GM19351 (cell line): ENCODE results near the gene ADAMTSL1.

Experiments used
- ATAC-seq: cut with Tn5 transposase; IDR thresholded peaks from one replicate; pipeline ENCODE4 v1.9.1; 2021; ENCODE audit warnings: mild to moderate bottlenecking, moderate library complexity; ENCODE audit not compliant: unreplicated experiment

Gene ADAMTSL1

DNA sequence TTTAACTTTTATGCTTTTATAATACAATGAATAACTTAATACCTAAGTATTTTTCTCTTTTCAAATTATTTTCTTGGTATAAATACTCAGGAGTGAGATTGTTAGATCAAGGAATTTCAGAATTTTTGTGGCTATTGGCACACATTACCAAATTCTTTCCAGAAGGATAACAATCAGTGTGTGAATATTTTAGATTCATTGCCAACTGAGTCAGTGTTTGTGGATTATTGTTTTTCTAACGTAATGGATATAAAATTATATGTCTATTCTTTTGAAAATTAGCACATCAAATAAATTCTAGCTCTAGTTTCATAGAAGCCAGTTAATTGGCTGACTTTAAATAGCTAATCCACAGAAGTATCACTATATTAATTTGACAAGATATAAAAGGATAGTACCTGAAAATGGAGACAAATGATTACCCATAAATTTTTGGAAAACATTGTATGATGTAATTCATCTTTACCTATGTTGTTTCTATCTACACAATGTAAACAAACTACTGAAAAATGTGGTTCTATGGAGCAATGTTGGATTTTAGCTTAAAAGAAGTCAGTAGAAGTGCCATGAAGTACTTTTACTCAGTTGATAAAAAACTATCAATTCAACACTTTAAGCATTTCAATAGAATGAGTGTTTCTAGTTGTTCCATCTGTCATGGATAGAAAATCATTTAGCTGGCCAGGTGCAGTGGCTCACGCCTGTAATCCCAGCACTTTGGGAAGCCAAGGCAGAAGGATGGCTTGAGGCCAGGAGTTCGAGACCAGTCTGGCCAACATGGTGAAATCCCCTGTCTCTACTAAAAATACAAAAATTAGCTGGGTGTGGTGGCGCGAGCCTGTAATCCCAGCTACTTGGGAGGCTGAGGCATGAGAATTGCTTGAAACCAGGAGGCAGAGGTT is 185.1 kb downstream of the ADAMTSL1 start:
- ATAC-seq = no peak

DNA sequence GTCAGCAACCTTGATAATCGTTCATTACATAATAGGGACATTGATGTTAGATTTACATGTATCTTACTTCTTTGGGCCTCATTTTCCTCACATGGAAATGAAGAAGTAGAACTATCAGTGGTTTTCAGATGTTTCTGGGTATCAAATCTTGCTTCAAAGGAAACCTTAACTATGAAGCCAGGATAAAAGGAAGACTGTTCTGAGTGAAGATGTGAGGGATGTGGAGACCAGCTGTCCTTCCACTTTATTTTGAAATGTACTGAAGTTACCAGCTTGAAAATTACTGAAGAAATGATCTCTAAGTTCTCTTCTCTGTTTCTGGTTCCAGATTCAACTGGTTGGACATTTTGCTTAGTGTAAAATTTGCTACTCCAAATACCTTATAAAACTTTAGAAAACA is 186.0 kb downstream of the ADAMTSL1 start:
- ATAC-seq = no peak

DNA sequence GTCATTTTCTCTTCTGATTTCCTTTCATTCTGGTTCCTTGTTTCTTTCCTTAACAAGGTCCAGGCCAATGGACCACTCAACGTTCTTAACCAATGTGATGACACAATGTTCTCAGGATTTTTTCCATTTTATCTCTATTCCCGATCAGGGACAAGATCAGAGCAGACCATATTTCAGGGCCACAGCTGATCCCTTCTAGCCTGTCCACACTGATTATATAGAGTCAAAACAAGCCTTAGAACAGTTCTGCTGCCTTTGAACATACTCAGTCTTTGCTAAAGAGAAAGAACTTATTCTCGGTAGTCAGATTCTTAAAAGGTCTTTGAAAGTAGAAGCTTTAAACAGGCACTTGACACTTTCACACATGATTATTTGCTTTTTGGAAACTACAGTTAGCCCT is 188.4 kb downstream of the ADAMTSL1 start:
- ATAC-seq = no peak

DNA sequence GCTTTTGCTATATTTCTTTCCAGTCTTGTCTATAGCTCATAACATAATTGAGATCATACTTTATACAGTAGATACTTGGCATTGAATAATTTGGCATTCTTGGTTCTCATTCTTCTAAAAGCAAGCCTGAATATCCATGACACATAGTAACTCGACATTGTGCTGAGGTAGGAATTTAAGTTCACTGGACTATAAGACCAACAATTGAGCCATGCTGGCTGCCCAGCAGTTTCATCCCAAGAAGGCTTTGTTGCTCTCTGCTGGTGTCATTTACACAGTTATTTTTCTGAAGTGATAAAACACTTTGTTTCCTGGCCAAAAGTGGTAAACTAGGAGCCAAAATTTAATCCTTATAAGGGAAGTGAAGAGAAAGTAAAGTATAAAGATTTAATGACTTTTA is 192.0 kb downstream of the ADAMTSL1 start:
- ATAC-seq = no peak

DNA sequence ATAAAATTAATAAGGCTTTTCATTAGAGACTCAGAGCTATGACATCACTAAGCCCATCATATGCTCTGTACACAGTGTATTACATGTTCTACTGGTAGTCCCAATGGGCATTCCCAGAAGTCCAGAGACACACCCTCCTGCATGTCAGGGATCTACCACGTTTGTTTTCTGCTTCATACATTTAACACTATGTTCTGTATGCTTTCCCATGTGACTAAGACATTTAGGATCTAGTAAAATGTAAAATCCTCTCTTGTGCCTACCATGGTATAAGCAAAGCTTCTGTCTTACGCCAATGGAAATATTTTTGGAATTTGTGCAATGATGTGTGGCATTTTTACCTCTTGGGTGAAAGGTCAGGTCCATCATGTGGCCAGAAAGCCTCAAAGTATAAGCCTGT is 192.4 kb downstream of the ADAMTSL1 start:
- ATAC-seq = no peak

DNA sequence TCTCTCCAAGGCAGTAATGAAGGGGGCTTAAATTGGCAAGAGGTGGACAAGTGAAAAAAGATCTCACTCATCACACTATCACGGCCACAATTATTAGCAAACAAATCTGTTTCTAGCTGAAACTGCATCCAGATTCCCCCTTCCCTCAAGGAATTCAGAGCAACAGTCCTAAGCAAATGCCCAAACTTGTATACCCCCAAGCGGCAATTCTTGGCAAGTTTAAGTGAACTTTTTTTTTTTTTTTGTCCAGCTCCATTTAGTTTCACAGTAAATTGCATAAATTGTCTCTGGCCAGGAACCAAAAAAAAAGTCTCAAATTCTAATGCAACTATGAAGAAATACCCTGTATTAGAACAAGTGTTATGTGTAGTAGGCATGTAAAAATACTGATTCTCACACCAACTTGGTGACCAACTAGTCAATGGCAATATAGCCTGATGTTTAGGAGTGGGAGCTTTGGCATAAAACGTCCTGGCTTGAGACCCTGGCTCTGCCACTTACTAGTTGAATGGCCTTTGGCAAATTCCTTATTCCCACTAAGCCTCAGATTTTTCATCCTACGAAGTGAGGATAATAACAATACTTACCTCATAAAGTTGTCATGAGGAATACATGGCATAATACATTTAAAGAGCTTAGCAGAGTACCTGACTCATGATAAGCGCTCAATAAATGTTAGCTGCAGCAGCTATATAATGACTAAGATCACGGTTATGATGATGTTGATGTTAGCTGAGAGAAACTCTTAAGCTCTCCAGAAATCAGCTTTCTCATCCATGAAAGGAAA is 193.2 kb downstream of the ADAMTSL1 start:
- no peak for ATAC-seq

DNA sequence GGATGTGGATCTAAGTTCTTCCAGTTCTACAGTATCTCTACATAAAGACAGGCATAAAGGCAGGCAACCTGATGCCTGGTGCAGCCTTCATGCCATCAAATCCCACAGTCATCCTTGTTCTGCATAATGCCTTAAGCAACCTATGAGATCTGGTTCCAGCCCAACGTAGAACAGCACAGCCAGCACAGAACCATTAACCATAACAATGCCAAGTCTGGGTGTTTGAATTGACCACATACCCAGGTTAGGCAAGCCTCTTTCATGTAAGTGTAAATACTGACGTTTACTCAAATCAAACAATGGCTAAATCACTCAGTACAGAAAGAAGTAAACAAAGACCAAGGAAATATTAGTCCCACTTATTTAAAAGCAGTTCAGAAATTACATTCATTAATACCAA is 195.0 kb downstream of the ADAMTSL1 start:
- ATAC-seq = no peak

DNA sequence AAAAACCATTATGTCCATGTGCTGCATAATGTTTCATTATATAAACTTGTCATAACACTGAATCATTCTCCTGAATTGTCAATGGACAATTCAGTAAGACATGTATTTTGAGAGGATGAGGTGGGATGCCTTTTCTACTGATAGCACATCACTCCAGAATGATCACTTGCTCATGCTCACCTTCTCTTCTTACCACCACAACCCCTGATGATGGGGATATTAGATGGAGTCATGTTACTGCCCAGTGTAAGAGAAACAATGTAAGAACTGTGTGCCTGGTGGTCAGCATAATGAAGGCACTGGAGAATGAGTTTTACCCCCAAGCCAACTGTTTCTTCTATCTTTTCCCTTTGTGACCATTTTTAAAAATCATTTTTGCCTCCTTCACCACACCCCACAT is 198.8 kb downstream of the ADAMTSL1 start:
- ATAC-seq = no peak

DNA sequence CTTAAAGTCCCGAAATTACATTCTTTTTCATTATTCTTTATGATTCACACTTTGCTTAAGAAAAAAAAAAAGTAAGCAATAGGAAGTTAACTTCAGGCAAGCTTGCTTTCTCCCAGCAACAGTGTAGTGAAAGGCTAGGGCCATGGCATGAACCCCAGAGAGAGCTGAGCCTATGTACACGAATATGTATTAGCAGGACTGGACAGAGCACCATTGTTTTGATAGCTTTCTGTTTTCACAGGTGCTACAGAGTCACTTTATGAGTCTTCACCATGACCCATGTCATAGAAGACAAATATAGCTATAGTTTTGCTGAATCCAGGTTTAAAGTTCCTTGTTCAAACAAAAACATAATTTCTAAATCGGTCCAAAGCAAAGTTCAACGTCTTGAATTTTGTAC is 199.2 kb downstream of the ADAMTSL1 start:
- ATAC-seq = no peak

DNA sequence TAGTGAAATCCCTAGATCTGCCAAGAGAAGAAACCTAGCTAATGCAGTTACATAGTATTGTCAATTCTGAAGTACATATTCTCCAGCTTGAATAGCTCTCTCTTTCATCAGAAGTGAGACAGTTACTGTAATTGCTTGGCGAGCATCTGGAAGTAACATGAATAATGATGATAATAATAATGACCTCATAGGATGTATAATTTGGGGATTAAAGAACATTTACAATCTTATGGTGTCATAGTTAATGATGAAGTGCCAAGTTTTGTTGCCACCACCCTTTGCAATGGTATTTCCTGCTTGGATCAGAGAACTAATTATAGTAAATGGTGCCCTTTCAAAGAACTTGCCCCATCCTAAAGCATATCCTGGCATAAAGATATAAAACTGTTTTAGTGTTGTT is 201.4 kb downstream of the ADAMTSL1 start:
- ATAC-seq = no peak

DNA sequence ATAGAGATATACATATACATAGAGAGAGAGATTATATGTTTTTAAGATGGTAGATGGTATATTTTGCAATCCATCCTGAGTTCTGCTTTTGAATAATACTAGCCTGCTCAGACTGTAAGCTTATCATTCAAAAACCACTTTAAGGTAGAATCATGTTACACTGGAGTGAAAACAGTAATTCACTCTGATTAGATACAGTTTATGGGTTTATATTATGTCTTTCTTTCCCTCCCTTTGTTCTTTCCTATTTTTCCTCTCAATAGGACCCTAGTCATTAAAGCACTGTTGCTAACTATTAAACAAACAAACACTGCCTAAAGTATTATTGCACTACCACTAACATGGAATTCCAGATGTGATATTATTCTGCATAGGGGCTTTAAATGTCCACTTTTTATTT is 202.0 kb downstream of the ADAMTSL1 start:
- no peak for ATAC-seq

DNA sequence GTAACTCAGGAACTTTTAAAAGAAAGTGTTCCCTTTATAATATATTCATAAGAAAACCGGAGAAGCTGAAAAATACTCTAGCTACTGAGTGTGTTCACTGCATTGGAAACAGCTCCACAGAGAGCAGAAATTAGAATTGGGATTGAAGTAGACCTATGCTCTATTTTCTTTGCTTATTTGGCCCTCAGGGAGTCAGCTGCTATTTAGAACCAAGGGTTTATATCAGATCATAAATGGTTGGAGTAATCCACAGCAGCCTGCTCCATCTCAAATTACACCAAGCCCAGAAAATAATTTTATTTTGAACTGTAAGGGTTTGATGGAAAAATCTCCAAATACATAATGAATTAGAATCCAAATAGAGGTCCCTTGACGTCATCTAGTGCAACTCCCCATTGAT is 202.6 kb downstream of the ADAMTSL1 start:
- ATAC-seq = no peak

DNA sequence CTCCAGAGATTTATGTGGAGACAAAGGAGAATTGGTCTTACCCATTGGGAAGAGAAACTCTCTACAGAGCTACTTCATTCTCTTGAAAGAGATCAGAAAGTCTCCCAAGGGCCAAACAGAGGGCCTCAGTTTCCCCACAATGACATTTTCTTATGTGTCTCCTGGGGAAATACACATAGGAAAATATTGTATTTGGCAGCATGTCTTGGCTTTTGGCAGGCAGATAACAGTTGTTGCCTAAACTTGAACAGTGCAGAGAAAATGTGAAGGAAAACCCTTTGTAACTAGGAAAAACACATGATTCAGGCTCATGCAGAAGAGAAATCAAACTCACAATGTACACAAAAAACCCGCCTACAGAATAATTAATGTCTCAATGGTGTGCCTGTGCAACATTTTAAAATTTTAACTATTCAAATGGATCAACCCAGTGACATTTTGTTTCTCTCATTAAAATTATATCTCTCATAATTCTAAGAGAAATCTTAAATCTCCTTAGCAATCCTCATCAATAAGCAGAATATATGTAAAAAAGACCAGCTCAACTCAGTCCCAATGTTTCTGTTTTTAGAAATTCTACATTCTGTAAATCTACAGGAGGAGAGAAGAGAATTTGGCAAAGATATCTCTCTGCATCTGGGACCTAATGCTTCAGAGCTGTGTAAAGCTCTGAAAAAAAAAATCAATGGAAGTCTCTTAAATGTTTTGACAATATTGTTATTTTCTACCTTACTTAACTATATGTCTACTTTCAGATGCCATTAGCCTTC is 205.1 kb downstream of the ADAMTSL1 start:
- no peak for ATAC-seq

DNA sequence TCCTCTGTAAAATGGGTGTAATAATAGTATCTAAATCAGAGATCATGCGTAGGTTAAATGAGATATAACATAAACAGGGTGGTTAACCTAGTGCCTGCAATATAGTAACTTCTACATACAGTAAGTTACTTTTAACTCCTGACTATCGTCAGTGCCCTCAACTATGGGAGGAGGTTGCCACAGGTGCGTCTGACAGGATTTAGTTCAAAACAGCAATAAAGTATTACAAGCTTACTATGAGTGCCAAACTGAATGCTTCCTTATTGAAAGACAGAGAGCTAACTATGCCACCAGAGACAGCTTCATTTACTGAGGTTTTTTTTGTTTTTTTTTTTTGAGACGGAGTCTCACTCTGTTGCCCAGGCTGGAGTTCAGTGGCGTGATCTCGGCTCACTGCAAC is 209.0 kb downstream of the ADAMTSL1 start:
- no peak for ATAC-seq

DNA sequence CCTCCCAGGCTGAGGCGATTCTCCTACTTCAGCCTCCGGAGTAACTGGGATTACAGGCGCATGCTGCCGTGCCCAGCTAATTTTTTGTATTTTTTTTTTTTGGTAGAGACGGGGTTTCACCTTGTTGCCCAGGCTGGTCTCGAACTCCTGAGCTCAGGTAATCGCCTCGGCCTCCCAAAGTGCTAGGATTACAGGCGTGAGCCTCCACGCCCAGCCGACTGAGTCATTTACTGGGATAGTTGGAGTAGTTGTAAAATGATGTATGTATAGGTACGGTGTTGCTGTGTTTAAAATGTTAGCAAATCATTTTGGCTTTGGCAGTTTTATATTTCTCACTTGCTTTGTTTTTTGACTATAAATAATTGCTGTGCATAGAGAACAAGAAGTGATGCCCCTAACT is 209.4 kb downstream of the ADAMTSL1 start:
- no peak for ATAC-seq

DNA sequence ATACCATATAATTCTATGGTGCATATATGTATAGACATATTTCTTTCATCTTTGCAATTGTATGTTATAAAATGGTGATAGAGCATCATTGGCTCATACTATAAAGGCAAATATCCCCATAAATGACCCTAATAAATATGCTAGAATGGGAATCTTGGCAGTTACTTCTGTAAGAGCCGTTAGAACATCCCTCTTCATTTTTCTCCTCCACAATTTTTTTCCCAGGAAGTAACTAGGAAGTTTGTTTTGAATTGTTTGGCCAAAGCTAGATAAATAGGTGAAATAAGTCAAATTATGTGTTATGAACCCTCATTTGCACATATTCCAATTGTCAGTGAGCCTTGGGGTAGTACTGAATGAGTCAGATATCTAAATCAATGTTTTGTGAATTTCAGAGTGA is 209.9 kb downstream of the ADAMTSL1 start:
- no peak for ATAC-seq

DNA sequence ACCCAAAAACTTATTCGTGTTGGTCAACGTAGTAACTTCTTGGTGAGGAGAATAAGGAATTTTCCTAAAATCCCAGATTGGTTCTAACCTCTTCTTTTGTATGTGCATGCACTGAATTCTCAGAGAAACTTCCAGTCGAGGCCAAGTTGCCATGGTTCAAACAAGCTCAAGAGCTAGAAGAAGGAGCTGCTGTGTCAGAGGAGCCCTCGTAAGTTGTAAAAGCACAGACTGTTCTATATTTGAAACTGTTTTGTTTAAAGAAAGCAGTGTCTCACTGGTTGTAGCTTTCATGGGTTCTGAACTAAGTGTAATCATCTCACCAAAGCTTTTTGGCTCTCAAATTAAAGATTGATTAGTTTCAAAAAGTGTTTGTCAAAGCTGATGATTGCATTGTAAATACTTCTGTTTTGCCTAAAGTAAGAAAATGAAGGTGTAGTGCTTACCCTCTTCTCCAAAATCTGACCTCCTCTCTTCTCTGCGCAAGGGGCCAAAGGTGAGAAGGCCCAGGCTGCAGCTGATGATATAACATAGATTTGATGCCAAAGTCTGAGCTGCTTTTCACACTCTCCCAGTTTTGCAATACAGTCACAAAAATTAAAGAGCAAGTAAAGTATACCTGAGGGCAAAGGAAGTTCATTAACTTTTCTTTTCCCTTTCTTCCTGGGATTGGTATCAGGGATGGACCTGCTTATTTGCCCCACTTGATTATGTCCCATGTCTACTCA is 210.8 kb downstream of the ADAMTSL1 start:
- ATAC-seq = no peak

DNA sequence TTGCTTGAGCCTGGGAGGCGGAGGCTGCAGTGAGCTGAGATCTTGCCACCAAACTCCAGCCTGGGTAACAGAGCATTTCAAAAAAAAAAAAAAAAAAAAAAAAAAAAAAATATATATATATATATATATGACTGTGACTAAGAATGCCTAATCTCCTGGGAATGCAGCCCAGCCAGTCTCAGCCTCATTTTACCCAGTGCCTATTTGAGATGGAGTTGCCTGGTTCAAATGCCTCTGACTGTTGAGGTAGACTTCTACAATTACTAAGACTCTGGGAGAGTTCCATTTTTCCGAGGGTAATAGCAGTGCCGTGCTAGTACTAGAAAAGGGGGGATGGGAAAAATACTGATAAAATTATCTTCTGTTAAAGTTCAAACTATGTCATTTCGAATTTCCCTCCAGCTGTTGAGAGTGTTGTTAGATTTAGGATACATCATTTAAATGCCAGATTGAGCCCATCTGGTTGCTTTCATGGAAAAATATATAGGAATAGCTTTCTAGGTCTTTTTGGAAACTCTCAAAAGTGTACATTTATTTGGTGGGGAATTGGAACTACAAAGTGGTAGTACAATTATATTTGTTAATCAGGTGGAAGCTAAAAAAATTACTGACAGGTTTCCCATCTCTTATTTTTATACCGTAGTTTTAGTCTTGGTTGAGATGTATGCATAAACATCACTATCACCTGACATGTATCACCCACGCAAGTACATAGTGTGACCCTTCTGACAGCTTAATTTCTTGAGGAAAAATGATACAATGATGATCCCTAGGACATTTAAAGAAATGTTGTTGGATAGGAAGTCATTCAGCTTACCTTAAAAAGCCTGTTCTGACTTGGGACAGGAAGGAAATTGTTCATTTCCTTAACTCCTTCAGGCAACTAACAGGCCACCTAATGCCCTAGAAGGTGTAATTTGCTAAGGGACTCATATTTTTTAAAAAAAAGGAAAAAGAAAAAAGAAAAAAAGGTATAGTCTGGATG is 214.9 kb downstream of the ADAMTSL1 start:
- ATAC-seq = no peak

DNA sequence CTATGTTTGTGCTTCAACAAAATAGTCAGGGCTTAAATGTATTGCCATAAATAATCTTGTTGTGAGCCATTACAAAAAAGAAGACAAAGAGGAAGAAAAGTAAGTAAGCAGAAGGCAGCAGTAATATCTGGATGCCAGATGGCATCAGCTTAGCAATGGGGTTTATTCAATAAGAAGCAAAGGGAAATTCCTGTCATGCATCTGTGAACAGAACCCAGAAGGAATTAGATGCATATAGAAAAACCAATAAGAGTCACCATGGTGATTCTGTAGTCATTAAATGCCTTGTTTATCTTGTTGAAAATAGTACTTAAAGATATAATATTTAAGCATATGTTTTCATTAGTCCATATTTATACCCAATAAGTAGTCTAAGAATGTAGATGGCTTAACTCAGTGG is 216.0 kb downstream of the ADAMTSL1 start:
- no peak for ATAC-seq

DNA sequence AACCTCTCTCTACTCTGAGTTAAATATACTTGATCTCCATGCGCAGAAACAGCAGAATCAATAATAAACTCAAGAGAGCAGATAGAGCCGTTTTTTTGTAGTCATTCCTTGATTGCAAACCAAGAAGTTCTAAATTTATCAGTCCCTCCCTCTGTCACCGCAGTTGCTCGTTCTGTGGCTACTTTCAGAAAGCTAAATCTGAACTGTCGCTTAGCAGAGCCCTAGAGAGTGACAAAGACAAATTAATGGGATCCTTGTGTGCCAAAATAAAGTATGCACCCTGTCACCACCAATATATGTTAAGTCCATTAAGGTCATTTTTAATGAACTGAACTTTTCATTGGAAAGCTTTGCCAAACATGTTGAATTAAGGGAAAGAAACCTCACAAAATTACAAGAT is 218.3 kb downstream of the ADAMTSL1 start:
- peak; percentile 71 for ATAC-seq
